Chondrocyte (in vitro differentiated cells): ENCODE measurements around the gene KCNN1. TPM values are rescaled to one million over a fixed set of nuclear protein-coding genes. Genes with fewer than 3 reads are reported as not detected.

Source experiments
- DNase-seq: peaks from one replicate; pipeline ENCODE4 v3.0.0; 2021; ENCODE audit warnings: mixed read lengths, low spot score
- H3K27ac Mint-ChIP-seq: one replicate; pipeline ENCODE4 v1.8.0; 2021; ENCODE audit warnings: mild to moderate bottlenecking, moderate library complexity, mixed read lengths; ENCODE audit not compliant: unreplicated experiment
- H3K27me3 Mint-ChIP-seq: 2 replicates; pipeline ENCODE4 v1.8.0; 2021; ENCODE audit warnings: low read depth, mixed read lengths
- H3K36me3 Mint-ChIP-seq: 2 replicates; pipeline ENCODE4 v1.8.0; 2021; ENCODE audit warnings: low read depth, mixed read lengths
- H3K4me1 Mint-ChIP-seq: 2 replicates; pipeline ENCODE4 v1.8.0; 2021; ENCODE audit warnings: low read depth, mild to moderate bottlenecking, mixed read lengths
- H3K4me3 Mint-ChIP-seq: one replicate; pipeline ENCODE4 v1.8.0; 2021; ENCODE audit warnings: mild to moderate bottlenecking, moderate library complexity, mixed read lengths; ENCODE audit not compliant: unreplicated experiment
- H3K9me3 Mint-ChIP-seq: 2 replicates; pipeline ENCODE4 v1.8.0; 2021; ENCODE audit warnings: low read depth, mixed read lengths
- total RNA-seq: library from RNA; stranded (reverse); gene quantifications from 3 replicates; pipeline ENCODE4 v1.2.1, GENCODE V29; 2021
- TF ChIP-seq, protein P1 (sequence below): fragments of 200-600 bp; sonication (generic); IDR thresholded peaks from 2 replicates; pipeline ENCODE4 v1.5.0; 2021; ENCODE audit warnings: antibody characterized with exemption, mild to moderate bottlenecking, moderate library complexity

Gene KCNN1
- total RNA-seq, 1 donor from 2014 or later, result not detected

DNA sequence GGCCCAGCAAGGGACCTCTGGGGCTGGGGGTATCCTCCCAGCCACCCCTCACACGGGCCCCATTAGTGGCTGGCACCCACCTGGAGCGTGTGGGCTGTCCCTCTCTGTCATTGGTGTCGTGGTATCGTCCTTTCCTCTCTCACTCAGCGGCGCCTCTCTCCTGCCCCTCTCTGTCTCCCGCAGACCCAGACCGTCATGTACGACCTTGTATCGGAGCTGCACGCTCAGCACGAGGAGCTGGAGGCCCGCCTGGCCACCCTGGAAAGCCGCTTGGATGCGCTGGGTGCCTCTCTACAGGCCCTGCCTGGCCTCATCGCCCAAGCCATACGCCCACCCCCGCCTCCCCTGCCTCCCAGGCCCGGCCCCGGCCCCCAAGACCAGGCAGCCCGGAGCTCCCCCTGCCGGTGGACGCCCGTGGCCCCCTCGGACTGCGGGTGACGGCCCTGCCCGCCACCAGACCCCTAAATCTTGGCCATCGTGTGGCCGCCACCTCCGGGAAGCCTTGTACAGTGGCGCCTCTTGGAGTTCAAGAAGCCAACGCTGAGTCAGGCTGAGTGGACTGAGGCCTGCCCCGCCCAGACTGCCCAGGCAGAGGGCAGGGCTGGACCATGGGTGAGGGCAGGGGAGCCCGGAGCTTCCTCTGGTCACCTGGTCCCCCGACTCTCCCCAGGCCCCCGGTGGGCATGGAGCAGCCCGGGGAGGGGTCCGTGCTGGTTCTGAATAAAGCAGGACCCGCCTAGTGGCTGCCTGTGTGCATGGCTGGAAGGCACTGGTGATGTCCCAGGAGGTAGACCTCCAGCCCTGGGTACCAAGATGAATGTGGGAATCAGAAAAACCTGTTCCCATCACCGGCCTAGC, 31.3 kb downstream of the KCNN1 start:
- no peak for DNase-seq
- peaks cover 9% of the 10 kb centered on the region for H3K4me1 Mint-ChIP-seq
- H3K4me3 Mint-ChIP-seq, result no peak overlapping the region
- no peaks in the 10 kb centered on the region for H3K36me3 Mint-ChIP-seq
- no peak overlapping the region for H3K27ac Mint-ChIP-seq
- H3K9me3 Mint-ChIP-seq, result no peaks in the 10 kb centered on the region
- peaks cover 5% of the 10 kb centered on the region for H3K27me3 Mint-ChIP-seq
- TF ChIP-seq, protein P1, sequence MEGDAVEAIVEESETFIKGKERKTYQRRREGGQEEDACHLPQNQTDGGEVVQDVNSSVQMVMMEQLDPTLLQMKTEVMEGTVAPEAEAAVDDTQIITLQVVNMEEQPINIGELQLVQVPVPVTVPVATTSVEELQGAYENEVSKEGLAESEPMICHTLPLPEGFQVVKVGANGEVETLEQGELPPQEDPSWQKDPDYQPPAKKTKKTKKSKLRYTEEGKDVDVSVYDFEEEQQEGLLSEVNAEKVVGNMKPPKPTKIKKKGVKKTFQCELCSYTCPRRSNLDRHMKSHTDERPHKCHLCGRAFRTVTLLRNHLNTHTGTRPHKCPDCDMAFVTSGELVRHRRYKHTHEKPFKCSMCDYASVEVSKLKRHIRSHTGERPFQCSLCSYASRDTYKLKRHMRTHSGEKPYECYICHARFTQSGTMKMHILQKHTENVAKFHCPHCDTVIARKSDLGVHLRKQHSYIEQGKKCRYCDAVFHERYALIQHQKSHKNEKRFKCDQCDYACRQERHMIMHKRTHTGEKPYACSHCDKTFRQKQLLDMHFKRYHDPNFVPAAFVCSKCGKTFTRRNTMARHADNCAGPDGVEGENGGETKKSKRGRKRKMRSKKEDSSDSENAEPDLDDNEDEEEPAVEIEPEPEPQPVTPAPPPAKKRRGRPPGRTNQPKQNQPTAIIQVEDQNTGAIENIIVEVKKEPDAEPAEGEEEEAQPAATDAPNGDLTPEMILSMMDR, result peak; percentile 73

DNA sequence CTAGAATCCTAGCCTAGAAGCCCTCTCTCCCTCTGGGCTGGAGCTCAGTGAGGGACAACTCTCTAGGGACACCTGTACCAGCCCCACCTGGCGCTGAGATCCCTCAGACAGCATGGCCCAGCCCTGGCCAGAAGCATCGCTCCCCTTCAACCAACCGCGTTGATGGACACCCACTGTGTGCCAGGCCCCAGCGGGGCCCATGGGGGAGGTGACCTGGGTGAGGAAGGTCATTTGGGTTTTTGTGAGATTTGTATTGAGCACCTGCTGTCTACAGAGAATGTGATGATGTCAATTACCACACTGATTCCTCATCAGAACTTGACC, 31.9 kb downstream of the KCNN1 start:
- H3K9me3 Mint-ChIP-seq, result no peaks in the 10 kb centered on the region
- no peak for DNase-seq
- H3K4me3 Mint-ChIP-seq, result no peak overlapping the region
- H3K27me3 Mint-ChIP-seq, result peaks cover 5% of the 10 kb centered on the region
- TF ChIP-seq, protein P1, result no peak
- no peaks in the 10 kb centered on the region for H3K36me3 Mint-ChIP-seq
- H3K27ac Mint-ChIP-seq, result no peak overlapping the region
- H3K4me1 Mint-ChIP-seq, result peaks cover 9% of the 10 kb centered on the region

DNA sequence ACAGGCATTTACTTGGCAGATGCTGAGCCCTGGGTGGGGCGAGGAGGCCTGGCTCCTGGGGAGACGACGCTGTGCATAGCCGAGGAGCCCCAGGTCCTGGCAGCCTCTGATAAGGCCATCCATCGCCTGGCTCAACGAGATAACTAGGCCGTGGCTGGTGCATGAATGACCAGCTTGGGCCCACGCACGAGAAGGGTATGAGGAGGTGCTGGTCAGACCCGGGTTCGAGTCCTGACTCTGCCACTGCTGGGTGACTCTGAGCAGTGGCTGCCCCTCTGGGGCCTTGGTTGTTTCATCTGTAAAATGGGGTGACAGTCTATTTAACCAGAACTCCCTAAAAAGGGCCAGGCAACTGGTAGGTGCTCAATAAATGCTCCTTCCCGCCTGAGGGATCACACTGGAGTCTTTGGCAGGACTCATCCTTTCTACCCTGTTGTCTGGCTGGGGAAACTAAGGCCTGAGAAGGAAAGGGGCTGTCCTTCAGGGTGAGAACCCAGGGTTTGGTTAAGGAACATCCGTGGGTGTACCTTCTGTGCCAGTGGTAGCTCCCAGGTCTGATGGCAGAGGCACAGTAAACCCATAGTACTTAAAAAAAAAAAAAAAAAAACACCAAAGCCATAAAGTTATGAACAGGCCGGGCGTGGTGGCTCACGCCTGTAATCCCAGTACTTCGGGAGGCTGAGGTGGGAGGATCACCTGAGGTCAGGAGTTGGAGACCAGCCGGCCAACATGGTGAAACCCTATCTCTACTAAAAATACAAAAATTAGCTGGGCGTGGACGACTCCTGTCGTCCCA, 33.0 kb downstream of the KCNN1 start:
- peak overlapping the region; percentile 67 for H3K4me3 Mint-ChIP-seq
- peaks cover 9% of the 10 kb centered on the region for H3K4me1 Mint-ChIP-seq
- no peak for DNase-seq
- TF ChIP-seq, protein P1, result no peak
- H3K27ac Mint-ChIP-seq, result peak overlapping the region; percentile 86
- peaks cover 2% of the 10 kb centered on the region for H3K27me3 Mint-ChIP-seq
- no peaks in the 10 kb centered on the region for H3K9me3 Mint-ChIP-seq
- no peaks in the 10 kb centered on the region for H3K36me3 Mint-ChIP-seq

DNA sequence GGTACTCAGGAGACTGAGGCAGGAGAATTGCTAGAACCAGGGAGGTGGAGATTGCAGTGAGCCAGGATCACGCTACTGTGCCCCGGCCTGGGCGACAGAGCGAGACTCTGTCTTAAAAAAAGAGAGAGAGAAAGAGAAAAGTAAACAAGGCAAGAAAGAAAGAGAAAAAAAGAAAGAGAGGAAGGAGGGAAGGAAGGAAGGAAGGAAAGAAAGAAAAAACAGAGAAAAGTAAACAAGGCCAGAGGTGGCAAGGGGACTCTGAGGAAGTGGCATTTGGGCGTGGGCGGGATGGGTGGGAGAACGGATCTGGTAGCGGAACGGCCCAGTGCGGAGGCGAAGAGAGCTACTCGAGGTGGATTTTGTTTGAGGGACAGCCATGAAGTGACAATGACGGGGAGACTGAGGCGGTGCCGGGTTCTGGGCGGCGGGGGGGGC, 33.6 kb downstream of the KCNN1 start:
- Mint-ChIP-seq H3K4me3 (peak overlapping the region; percentile 67), H3K9me3 (no peaks in the 10 kb centered on the region), H3K27me3 (peaks cover 2% of the 10 kb centered on the region), H3K4me1 (peaks cover 9% of the 10 kb centered on the region), H3K27ac (peak overlapping the region; percentile 86), H3K36me3 (no peaks in the 10 kb centered on the region)
- TF ChIP-seq, protein P1, result no peak
- no peak for DNase-seq
